A673 (cell line): ENCODE results near the gene PPP2R1A. TPM values are rescaled to one million over a fixed set of nuclear protein-coding genes. Genes with fewer than 3 reads are reported as not detected.
"Not testable (repeated sequence)": the region's sequence is repeated elsewhere in the genome, so short reads cannot be mapped to it uniquely, and the experiment has no call there.

Experiments
- BruUV-seq: library from RNA; stranded (reverse); fragments of 400-500 nt; replicated peaks from 2 replicates; lab custom pipeline; 2021; lab: Mats Ljungman, UMichigan
- CTCF ChIA-PET: fragments of 300-600 bp; sonication (Branson Sonifier 250); formaldehyde crosslinking; loops from one replicate; lab custom pipeline; 2022; ENCODE audit warnings: antibody characterized with exemption; lab: Charles Lee
- POLR2A ChIA-PET: fragments of 300-600 bp; sonication (Branson Sonifier 250); formaldehyde crosslinking; loops from one replicate; lab custom pipeline; 2022; ENCODE audit warnings: antibody characterized with exemption; ENCODE audit not compliant: low non-redundant PET; lab: Charles Lee
- DNase-seq: peaks from one replicate; pipeline ENCODE4 v3.0.0-alpha.2; 2015; ENCODE audit warnings: low spot score
- H3K27ac ChIP-seq: fragments of 200-600 bp; sonication (generic); 2 replicates; pipeline ENCODE4 v1.5.1; 2016; ENCODE audit warnings: mixed run types, low read depth, mild to moderate bottlenecking, mixed read lengths, antibody characterized with exemption, low read length; ENCODE audit not compliant: poor library complexity, severe bottlenecking
- H3K27me3 ChIP-seq: fragments of 200-600 bp; sonication (generic); replicated peaks from 2 replicates; pipeline ENCODE4 v1.6.1; 2017; ENCODE audit warnings: mixed run types, low read depth, mild to moderate bottlenecking, mixed read lengths, antibody characterized with exemption, low read length; ENCODE audit not compliant: insufficient read depth, poor library complexity
- H3K36me3 ChIP-seq: fragments of 200-600 bp; sonication (generic); 2 replicates; pipeline ENCODE4 v1.6.1; 2016; ENCODE audit warnings: mixed run types, mild to moderate bottlenecking, mixed read lengths, antibody characterized with exemption, low read length; ENCODE audit not compliant: insufficient read depth, poor library complexity, severe bottlenecking
- H3K4me1 ChIP-seq: fragments of 200-600 bp; sonication (generic); 2 replicates; pipeline ENCODE4 v1.6.1; 2017; ENCODE audit warnings: mixed run types, mild to moderate bottlenecking, mixed read lengths, antibody characterized with exemption, low read length; ENCODE audit not compliant: insufficient read depth, poor library complexity, severe bottlenecking
- H3K4me3 ChIP-seq: fragments of 200-600 bp; sonication (generic); 2 replicates; pipeline ENCODE4 v1.5.1; 2016; ENCODE audit warnings: low read depth, mixed run types, mild to moderate bottlenecking, mixed read lengths, low read length; ENCODE audit not compliant: poor library complexity, severe bottlenecking
- H3K9me3 ChIP-seq: fragments of 200-600 bp; sonication (generic); 2 replicates; pipeline ENCODE4 v1.6.1; 2016; ENCODE audit warnings: mixed run types, low read depth, mild to moderate bottlenecking, mixed read lengths, antibody characterized with exemption, low read length; ENCODE audit not compliant: poor library complexity, severe bottlenecking
- CTCF ChIP-seq: fragments of 300-800, 200-600 bp; sonication (generic); conservative IDR thresholded peaks from 2 replicates; pipeline ENCODE4 v1.5.1; 2017; ENCODE audit warnings: low read depth, mild to moderate bottlenecking, antibody characterized with exemption, low read length, moderate library complexity, mixed read lengths
- EZH2 ChIP-seq: fragments of 200-600 bp; sonication (generic); IDR thresholded peaks from 2 replicates; pipeline ENCODE4 v1.6.1; 2017; ENCODE audit warnings: borderline replicate concordance, low read depth, mild to moderate bottlenecking, mixed read lengths, antibody characterized with exemption, low read length; ENCODE audit not compliant: poor library complexity, severe bottlenecking
- intact Hi-C: fragments of 100-400 bp; cut with micrococcal nuclease; formaldehyde crosslinking; loops from one replicate; pipeline ENCODE4 v1.10.0; 2022; ENCODE audit not compliant: unreplicated experiment
- total RNA-seq: library from RNA; stranded (reverse); gene quantifications from 2 replicates; pipeline ENCODE4 v1.2.3, GENCODE V29; 2021

PPP2R1A gene
- total RNA-seq, 1 experiment from 2014 or later: 324 TPM

DNA sequence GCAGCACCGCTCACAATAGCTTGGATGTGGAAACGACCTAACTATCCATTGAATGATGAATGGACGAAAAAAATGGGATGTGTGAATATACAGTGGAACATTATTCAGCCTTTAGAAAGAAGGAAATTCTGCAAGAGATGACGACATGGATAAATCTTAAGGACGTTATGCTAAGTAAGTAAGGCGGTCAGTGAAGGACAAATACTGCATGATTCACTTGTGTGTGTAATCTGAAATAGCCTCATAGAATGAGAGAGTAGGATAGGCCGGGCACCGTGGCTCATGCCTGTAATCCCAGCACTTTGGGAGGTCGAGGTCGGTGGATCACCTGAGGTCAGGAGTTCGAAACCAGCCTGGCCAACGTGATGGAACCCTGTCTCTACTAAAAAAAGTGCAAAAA lies 54.2 kb downstream of the PPP2R1A start:
- POLR2A ChIA-PET: no interaction called here
- no TSS peak for BruUV-seq

GRCh38 chr19:52248241-52248640 lies 58.4 kb downstream of the PPP2R1A start:
- BruUV-seq: no TSS peak
- POLR2A ChIA-PET: no interaction called here
- Histone ChIP-seq H3K9me3 (no peaks in the 10 kb centered on the region), H3K27me3 (no peaks in the 10 kb centered on the region), H3K27ac (no peak overlapping the region), H3K36me3 (no peaks in the 10 kb centered on the region), H3K4me1 (no peaks in the 10 kb centered on the region), H3K4me3 (no peak overlapping the region)
- peak; percentile 69 for DNase-seq
- TF ChIP-seq EZH2 (no peak), CTCF (peak; percentile 62)
- intact Hi-C loops: loop anchor here (1.0 kb wide), 1 partner anchor 500 kb away; no protein-coding TSS in a partner anchor
- CTCF ChIA-PET: no interaction called here

More for the DNA sequence above, 54.2 kb downstream of the PPP2R1A start:
- Histone ChIP-seq H3K9me3 (no peaks in the 10 kb centered on the region), H3K4me3 (no peak overlapping the region), H3K36me3 (no peaks in the 10 kb centered on the region), H3K4me1 (no peaks in the 10 kb centered on the region), H3K27ac (no peak overlapping the region), H3K27me3 (no peaks in the 10 kb centered on the region)
- DNase-seq: no peak
- no peak for TF ChIP-seq CTCF
- TF ChIP-seq EZH2: no peak
- intact Hi-C loops: no loop called here
- CTCF ChIA-PET: no interaction called here

DNA sequence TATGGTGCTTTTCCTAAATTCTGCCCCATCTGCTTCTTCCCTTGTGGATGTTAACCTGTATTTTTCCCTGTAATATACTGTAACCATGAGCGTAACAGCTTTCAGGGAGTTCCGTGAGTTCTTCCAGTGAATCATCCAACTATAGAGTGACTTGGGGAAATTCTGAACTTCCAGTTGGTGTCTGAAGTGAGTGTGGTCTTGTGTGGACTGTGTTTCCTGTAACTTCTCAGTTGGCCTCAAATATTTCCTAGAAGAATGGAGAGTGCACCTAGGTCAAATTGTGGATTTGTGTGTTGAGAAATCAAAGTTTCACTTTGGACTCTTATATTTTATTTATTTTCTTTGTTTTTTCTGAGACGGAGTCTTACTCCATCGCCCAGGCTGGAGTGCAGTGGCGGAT lies 68.6 kb downstream of the PPP2R1A start:
- H3K9me3 ChIP-seq: no peaks in the 10 kb centered on the region
- no peaks in the 10 kb centered on the region for H3K27me3 ChIP-seq
- ChIA-PET CTCF (no interaction called here), POLR2A (no interaction called here)
- no peaks in the 10 kb centered on the region for H3K4me1 ChIP-seq
- BruUV-seq: no TSS peak
- no peak for TF ChIP-seq CTCF
- no peak for TF ChIP-seq EZH2
- DNase-seq: no peak
- H3K36me3 ChIP-seq: no peaks in the 10 kb centered on the region
- no peak overlapping the region for H3K27ac ChIP-seq
- H3K4me3 ChIP-seq: no peak overlapping the region
- intact Hi-C loops: no loop called here

DNA sequence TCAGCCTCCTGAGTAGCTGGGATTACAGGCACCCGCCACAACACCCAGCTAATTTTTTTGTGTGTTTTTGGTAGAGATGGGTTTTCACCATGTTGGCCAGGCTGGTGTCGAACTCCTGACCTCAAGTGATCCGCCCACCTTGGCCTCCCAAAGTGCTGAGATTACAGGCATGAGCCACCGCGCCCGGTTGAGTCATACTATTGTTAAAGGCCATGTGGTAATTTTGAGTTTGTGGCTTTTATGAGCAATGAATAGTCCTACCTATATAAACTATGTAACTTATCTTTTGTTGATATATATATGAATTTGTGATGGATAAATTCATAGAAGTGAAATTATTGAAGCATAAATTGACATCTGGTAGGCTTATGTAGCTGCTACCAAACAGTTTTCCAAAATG lies 75.7 kb downstream of the PPP2R1A start:
- BruUV-seq, H3K36me3 ChIP-seq, H3K9me3 ChIP-seq, H3K4me3 ChIP-seq, DNase-seq, H3K27me3 ChIP-seq, H3K27ac ChIP-seq, CTCF ChIA-PET, POLR2A ChIA-PET, H3K4me1 ChIP-seq, intact Hi-C loops: not testable (repeated sequence)
